GM19035 (cell line): ENCODE results near the gene FOXQ1.
"Not testable (repeated sequence)": the region's sequence is repeated elsewhere in the genome, so short reads cannot be mapped to it uniquely, and the experiment has no call there.

Experiments
- ATAC-seq: cut with Tn5 transposase; IDR thresholded peaks from one replicate; pipeline ENCODE4 v1.9.1; 2021; ENCODE audit not compliant: unreplicated experiment

FOXQ1 gene

DNA sequence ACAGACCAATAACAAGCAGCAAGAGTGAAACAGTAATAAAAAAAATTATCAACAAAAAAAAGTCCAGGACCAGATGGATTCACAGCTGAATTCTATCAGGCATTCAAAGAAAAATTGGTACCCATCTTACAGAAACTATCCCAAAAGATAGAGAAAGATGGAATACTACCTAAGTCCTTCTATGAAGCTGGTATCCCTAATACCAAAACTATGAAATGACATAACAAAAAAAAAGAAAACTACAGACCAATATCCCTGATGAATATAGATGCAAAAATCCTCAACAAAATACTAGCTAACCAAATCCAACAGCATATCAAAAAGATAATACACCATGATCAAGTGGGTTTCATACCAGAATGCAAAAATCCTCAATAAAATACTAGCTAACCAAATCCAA lies 43.2 kb downstream of the FOXQ1 start:
- not testable (repeated sequence) for ATAC-seq

- ATAC-seq, result not testable (repeated sequence)
Measured at GRCh38 chr6:1361717-1362116, 49.8 kb downstream of the FOXQ1 start.

DNA sequence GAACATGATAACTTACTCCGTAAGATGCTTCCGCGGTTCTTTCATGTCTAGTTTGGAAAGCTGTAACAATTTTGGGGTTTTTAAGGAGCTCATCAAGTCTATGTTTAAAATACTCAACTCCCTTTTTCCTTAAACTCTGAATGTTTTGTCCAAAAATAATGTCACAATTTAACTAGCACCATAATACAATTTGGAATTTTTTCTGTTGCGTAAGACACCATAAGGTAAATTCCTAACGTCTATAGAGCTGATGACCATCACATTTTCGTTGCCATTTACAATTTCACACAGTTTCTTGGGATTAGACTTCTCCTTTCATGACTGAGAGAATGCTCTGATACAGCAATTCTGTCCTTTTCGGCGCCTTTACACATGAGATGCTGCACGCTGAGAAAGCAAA lies 50.7 kb downstream of the FOXQ1 start:
- ATAC-seq, result no peak

- ATAC-seq, result no peak
Measured at GRCh38 chr6:1363298-1363697, 51.4 kb downstream of the FOXQ1 start.

DNA sequence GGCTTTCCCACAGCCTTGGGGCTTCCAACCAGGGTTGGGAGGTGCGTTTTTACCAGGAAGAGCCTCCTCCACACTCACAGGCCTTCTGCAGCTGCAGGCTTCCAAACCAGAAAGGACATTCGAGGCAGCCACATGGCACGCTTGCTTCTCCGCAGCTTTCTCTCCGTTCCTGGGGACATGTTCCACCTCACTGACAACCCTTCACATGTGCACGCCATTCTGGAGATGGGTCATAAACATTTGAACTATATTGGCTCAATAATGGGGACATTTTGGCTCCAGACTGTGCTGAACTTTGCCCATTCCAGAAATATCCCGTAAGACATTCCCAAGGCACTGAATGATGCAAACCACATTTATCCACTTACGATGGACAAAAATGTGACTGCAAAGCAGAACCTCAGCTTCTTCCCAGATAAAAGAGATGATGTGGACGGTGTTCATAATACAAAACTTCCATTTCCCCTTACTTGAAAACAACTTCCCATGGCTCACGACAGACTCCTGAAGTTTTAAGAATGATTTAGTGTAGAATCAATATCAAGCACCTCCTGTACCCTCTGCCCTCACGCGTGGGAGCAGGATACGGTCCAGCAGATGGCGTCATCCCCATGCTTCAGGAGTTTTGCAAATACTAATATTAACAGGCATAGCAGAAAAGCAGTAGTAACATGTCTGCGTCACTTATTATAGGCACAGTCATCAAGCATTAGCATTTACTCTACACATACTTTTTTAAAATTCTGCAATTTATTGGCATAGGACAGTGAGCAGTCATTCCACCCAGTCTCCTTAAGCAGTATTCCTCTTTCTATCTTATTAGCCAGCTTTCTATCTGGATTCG lies 52.1 kb downstream of the FOXQ1 start:
- ATAC-seq, result no peak
